Skin of body (tissue), 2 donors: Measurements from ENCODE around the gene DLL4. TPM values are rescaled to one million over a fixed set of nuclear protein-coding genes. Genes with fewer than 3 reads are reported as not detected.

ENCODE experiments used
- DNase-seq: peaks from one replicate; lab custom pipeline; 2025; lab: John Stamatoyannopoulos, UW
- total RNA-seq: library from RNA; depleted of rRNA; stranded (reverse); fragments of >200 nt; gene quantifications from one replicate; pipeline ENCODE4 v1.2.3, GENCODE V29; 2014

DLL4 gene
- total RNA-seq, 1 donor from 2014 or later, result 7.6 TPM

GRCh38 chr15:40906091-40906990, 22.8 kb upstream of the DLL4 start:
- DNase-seq, result peak; percentile 86

- DNase-seq, result peak; percentile 53
Measured at GRCh38 chr15:40906991-40907802, 21.9 kb upstream of the DLL4 start.

- no peak for DNase-seq
Measured at GRCh38 chr15:40908095-40908494, 21.0 kb upstream of the DLL4 start.

- DNase-seq, result peak; percentile 86
Measured at GRCh38 chr15:40909662-40910630, 19.2 kb upstream of the DLL4 start.

GRCh38 chr15:40911141-40911540, 18.0 kb upstream of the DLL4 start:
- peak; percentile 49 for DNase-seq

GRCh38 chr15:40911693-40912092, 17.4 kb upstream of the DLL4 start:
- DNase-seq, result no peak

- DNase-seq, result no peak
Measured at GRCh38 chr15:40912478-40912877, 16.7 kb upstream of the DLL4 start.

GRCh38 chr15:40914013-40914412, 15.1 kb upstream of the DLL4 start:
- DNase-seq, result no peak

- DNase-seq, result no peak
Measured at GRCh38 chr15:40914486-40914885, 14.7 kb upstream of the DLL4 start.

GRCh38 chr15:40915116-40915661, 14.0 kb upstream of the DLL4 start:
- no peak for DNase-seq

- DNase-seq, result no peak
Measured at GRCh38 chr15:40915679-40916078, 13.5 kb upstream of the DLL4 start.

GRCh38 chr15:40917585-40917984, 11.6 kb upstream of the DLL4 start:
- DNase-seq, result no peak

- no peak for DNase-seq
Measured at GRCh38 chr15:40918146-40918798, 10.9 kb upstream of the DLL4 start.

- no peak for DNase-seq
Measured at GRCh38 chr15:40918799-40919392, 10.2 kb upstream of the DLL4 start.

GRCh38 chr15:40921949-40922607, 7.1 kb upstream of the DLL4 start:
- no peak for DNase-seq

- DNase-seq, result no peak
Measured at GRCh38 chr15:40922608-40923005, 6.5 kb upstream of the DLL4 start.

GRCh38 chr15:40923551-40923950, 5.6 kb upstream of the DLL4 start:
- DNase-seq, result no peak

- no peak for DNase-seq
Measured at GRCh38 chr15:40925495-40925862, 3.7 kb upstream of the DLL4 start.

GRCh38 chr15:40925863-40926658, 3.1 kb upstream of the DLL4 start:
- DNase-seq, result peak; percentile 27
